ENCODE measurements around the gene PTPRD. TPM values are rescaled to one million over a fixed set of nuclear protein-coding genes. Genes with fewer than 3 reads are reported as not detected.

Gene PTPRD
- total RNA-seq, 1 experiment from 2014 or later: 69.6 TPM

DNA sequence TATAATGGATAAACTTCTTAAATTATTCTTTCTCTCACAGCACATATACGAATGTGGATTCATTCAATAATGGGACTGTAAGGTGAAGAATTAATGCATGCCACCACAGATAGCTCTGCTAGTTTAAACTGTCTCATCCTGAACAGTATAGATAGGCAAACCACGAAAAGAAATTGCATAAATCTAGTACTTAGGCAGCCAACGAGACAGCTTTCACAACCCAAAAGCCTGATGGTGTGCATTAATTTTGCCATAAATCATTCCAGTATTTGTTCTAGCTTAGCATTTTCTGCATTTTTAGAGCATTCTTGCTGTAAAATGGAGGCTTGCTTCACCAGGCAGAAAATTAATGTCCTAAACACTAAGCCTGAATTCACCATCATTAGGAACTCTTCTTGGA, 1979.0 kb downstream of the PTPRD start:
- Mint-ChIP-seq H3K4me1 (no peaks in the 10 kb centered on the region), H3K4me3 (no peak overlapping the region), H3K9me3 (no peaks in the 10 kb centered on the region), H3K36me3 (no peaks in the 10 kb centered on the region), H3K27ac (no peak overlapping the region), H3K27me3 (ENCODE audit: low read depth) (no peaks in the 10 kb centered on the region)
- TF ChIP-seq ZBTB21 (CRISPR knock-in tag; IDR thresholded peaks at IDR 0.05; ENCODE audit: borderline replicate concordance) (no peak), GTF2I (CRISPR knock-in tag; conservative IDR thresholded peaks at IDR 0.05) (no peak), MYBL2 (CRISPR knock-in tag; IDR thresholded peaks at IDR 0.05) (no peak), SOX15 (CRISPR knock-in tag; IDR thresholded peaks at IDR 0.05) (no peak), CBFB (CRISPR knock-in tag; IDR thresholded peaks at IDR 0.05; ENCODE audit: low read depth) (no peak), IRF2 (CRISPR knock-in tag; IDR thresholded peaks at IDR 0.05; ENCODE audit: borderline replicate concordance, low read depth) (no peak)
- TF ChIP-seq, protein P1, sequence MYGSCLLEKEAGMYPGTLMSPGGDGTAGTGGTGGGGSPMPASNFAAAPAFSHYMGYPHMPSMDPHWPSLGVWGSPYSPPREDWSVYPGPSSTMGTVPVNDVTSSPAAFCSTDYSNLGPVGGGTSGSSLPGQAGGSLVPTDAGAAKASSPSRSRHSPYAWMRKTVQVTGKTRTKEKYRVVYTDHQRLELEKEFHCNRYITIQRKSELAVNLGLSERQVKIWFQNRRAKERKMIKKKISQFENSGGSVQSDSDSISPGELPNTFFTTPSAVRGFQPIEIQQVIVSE (CRISPR knock-in tag; IDR thresholded peaks at IDR 0.05; ENCODE audit: borderline replicate concordance): no peak
- TF ChIP-seq, protein P2, sequence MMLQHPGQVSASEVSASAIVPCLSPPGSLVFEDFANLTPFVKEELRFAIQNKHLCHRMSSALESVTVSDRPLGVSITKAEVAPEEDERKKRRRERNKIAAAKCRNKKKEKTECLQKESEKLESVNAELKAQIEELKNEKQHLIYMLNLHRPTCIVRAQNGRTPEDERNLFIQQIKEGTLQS (CRISPR knock-in tag; conservative IDR thresholded peaks at IDR 0.05): no peak
- TF ChIP-seq, protein P3, sequence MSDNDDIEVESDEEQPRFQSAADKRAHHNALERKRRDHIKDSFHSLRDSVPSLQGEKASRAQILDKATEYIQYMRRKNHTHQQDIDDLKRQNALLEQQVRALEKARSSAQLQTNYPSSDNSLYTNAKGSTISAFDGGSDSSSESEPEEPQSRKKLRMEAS (CRISPR knock-in tag; IDR thresholded peaks at IDR 0.05): no peak
- TF ChIP-seq, protein P4, sequence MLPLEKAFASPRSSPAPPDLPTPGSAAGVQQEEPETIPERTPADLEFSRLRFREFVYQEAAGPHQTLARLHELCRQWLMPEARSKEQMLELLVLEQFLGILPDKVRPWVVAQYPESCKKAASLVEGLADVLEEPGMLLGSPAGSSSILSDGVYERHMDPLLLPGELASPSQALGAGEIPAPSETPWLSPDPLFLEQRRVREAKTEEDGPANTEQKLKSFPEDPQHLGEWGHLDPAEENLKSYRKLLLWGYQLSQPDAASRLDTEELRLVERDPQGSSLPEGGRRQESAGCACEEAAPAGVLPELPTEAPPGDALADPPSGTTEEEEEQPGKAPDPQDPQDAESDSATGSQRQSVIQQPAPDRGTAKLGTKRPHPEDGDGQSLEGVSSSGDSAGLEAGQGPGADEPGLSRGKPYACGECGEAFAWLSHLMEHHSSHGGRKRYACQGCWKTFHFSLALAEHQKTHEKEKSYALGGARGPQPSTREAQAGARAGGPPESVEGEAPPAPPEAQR (CRISPR knock-in tag; IDR thresholded peaks at IDR 0.05): no peak
- TF ChIP-seq, protein P5, sequence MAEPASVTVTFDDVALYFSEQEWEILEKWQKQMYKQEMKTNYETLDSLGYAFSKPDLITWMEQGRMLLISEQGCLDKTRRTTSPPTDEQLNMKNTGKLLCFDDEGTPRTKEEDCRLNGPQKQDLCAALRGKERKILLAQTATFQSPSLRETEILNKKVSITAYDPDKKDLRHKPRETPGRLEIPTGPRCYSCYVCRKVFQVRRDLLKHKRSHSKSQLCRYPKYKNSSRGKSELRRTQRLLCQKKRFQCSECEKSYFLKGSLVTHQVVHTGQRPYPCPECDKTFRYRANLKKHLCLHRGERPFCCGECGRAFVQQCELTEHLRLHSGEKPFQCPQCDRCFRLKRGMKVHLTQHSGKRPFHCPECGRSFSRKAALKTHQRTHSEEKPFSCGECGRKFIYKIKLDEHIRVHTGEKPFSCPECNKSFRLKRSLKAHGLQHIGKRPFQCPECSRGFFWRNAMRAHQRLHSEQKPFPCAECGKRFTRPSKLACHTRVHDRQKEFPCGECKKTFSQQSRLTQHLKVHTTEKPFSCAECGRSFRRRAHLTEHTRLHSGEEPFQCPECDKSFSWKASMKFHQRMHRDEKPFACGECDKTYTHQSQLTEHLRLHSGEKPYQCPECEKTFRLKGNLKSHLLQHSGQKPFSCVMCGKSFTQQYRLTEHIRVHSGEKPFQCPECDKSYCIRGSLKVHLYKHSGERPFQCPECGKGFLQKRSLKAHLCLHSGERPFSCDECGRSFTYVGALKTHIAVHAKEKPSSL (CRISPR knock-in tag; conservative IDR thresholded peaks at IDR 0.05): no peak
- TF ChIP-seq, protein P6, sequence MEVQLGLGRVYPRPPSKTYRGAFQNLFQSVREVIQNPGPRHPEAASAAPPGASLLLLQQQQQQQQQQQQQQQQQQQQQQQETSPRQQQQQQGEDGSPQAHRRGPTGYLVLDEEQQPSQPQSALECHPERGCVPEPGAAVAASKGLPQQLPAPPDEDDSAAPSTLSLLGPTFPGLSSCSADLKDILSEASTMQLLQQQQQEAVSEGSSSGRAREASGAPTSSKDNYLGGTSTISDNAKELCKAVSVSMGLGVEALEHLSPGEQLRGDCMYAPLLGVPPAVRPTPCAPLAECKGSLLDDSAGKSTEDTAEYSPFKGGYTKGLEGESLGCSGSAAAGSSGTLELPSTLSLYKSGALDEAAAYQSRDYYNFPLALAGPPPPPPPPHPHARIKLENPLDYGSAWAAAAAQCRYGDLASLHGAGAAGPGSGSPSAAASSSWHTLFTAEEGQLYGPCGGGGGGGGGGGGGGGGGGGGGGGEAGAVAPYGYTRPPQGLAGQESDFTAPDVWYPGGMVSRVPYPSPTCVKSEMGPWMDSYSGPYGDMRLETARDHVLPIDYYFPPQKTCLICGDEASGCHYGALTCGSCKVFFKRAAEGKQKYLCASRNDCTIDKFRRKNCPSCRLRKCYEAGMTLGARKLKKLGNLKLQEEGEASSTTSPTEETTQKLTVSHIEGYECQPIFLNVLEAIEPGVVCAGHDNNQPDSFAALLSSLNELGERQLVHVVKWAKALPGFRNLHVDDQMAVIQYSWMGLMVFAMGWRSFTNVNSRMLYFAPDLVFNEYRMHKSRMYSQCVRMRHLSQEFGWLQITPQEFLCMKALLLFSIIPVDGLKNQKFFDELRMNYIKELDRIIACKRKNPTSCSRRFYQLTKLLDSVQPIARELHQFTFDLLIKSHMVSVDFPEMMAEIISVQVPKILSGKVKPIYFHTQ (CRISPR knock-in tag; IDR thresholded peaks at IDR 0.05): no peak
- TF ChIP-seq, protein P7, sequence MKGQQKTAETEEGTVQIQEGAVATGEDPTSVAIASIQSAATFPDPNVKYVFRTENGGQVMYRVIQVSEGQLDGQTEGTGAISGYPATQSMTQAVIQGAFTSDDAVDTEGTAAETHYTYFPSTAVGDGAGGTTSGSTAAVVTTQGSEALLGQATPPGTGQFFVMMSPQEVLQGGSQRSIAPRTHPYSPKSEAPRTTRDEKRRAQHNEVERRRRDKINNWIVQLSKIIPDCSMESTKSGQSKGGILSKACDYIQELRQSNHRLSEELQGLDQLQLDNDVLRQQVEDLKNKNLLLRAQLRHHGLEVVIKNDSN (CRISPR knock-in tag; IDR thresholded peaks at IDR 0.05): no peak
- TF ChIP-seq, protein P8, sequence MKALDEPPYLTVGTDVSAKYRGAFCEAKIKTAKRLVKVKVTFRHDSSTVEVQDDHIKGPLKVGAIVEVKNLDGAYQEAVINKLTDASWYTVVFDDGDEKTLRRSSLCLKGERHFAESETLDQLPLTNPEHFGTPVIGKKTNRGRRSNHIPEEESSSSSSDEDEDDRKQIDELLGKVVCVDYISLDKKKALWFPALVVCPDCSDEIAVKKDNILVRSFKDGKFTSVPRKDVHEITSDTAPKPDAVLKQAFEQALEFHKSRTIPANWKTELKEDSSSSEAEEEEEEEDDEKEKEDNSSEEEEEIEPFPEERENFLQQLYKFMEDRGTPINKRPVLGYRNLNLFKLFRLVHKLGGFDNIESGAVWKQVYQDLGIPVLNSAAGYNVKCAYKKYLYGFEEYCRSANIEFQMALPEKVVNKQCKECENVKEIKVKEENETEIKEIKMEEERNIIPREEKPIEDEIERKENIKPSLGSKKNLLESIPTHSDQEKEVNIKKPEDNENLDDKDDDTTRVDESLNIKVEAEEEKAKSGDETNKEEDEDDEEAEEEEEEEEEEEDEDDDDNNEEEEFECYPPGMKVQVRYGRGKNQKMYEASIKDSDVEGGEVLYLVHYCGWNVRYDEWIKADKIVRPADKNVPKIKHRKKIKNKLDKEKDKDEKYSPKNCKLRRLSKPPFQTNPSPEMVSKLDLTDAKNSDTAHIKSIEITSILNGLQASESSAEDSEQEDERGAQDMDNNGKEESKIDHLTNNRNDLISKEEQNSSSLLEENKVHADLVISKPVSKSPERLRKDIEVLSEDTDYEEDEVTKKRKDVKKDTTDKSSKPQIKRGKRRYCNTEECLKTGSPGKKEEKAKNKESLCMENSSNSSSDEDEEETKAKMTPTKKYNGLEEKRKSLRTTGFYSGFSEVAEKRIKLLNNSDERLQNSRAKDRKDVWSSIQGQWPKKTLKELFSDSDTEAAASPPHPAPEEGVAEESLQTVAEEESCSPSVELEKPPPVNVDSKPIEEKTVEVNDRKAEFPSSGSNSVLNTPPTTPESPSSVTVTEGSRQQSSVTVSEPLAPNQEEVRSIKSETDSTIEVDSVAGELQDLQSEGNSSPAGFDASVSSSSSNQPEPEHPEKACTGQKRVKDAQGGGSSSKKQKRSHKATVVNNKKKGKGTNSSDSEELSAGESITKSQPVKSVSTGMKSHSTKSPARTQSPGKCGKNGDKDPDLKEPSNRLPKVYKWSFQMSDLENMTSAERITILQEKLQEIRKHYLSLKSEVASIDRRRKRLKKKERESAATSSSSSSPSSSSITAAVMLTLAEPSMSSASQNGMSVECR (CRISPR knock-in tag; IDR thresholded peaks at IDR 0.05; ENCODE audit: borderline replicate concordance): no peak
- TF ChIP-seq, protein P9, sequence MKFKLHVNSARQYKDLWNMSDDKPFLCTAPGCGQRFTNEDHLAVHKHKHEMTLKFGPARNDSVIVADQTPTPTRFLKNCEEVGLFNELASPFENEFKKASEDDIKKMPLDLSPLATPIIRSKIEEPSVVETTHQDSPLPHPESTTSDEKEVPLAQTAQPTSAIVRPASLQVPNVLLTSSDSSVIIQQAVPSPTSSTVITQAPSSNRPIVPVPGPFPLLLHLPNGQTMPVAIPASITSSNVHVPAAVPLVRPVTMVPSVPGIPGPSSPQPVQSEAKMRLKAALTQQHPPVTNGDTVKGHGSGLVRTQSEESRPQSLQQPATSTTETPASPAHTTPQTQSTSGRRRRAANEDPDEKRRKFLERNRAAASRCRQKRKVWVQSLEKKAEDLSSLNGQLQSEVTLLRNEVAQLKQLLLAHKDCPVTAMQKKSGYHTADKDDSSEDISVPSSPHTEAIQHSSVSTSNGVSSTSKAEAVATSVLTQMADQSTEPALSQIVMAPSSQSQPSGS (CRISPR knock-in tag; IDR thresholded peaks at IDR 0.05; ENCODE audit: borderline replicate concordance, low read depth): no peak
- TF ChIP-seq, protein P10, sequence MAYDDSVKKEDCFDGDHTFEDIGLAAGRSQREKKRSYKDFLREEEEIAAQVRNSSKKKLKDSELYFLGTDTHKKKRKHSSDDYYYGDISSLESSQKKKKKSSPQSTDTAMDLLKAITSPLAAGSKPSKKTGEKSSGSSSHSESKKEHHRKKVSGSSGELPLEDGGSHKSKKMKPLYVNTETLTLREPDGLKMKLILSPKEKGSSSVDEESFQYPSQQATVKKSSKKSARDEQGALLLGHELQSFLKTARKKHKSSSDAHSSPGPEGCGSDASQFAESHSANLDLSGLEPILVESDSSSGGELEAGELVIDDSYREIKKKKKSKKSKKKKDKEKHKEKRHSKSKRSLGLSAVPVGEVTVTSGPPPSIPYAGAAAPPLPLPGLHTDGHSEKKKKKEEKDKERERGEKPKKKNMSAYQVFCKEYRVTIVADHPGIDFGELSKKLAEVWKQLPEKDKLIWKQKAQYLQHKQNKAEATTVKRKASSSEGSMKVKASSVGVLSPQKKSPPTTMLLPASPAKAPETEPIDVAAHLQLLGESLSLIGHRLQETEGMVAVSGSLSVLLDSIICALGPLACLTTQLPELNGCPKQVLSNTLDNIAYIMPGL (CRISPR knock-in tag; IDR thresholded peaks at IDR 0.05): no peak
- ATAC-seq: no peak
- no peak for DNase-seq (ENCODE audit: low spot score)
- ChIA-PET CTCF (no interaction called here), POLR2A (no interaction called here)
